ENCODE measurements around the gene VN1R5.

The VN1R5 gene

GRCh38 chr1:247247568-247247967 lies 8.3 kb upstream of the VN1R5 start:
- no peaks in the 10 kb centered on the region for H3K4me1 ChIP-seq (ENCODE audit: control insufficient read depth, insufficient read depth, low read length)
- H3K9me3 ChIP-seq (ENCODE audit: control insufficient read depth, insufficient read depth, low read depth, low read length) = no peaks in the 10 kb centered on the region
- H3K27ac ChIP-seq (ENCODE audit: extremely low read depth, low read depth, low read length) = no peak overlapping the region
- POLR2A ChIA-PET = no interaction called here
- TF ChIP-seq ZNF654 (tag by site-specific recombination; IDR thresholded peaks at IDR 0.05; ENCODE audit: low read depth) (no peak), ZNF664 (tag by site-specific recombination; IDR thresholded peaks at IDR 0.05) (no peak), ZNF610 (tag by site-specific recombination; IDR thresholded peaks at IDR 0.05; ENCODE audit: borderline replicate concordance) (no peak), REST (tag by site-specific recombination; IDR thresholded peaks at IDR 0.05) (no peak), YY2 (tag by site-specific recombination; IDR thresholded peaks at IDR 0.05) (no peak)
- no peaks in the 10 kb centered on the region for H3K36me3 ChIP-seq (ENCODE audit: control insufficient read depth in 2 of 2, insufficient read depth in 1 of 2, low read length in 2 of 2)
- no peak overlapping the region for H3K4me3 ChIP-seq (ENCODE audit: low read depth, low read length)
- CTCF ChIA-PET = interaction anchor here (0.6 kb wide), 1 partner anchor 52 kb away, joined by 4 read pairs; no protein-coding TSS in a partner anchor

GRCh38 chr1:247266053-247266452 lies 10.2 kb downstream of the VN1R5 start:
- Histone ChIP-seq H3K4me3 (ENCODE audit: low read depth, low read length) (no peak overlapping the region), H3K9me3 (ENCODE audit: control insufficient read depth, insufficient read depth, low read depth, low read length) (no peaks in the 10 kb centered on the region), H3K36me3 (ENCODE audit: control insufficient read depth in 2 of 2, insufficient read depth in 1 of 2, low read length in 2 of 2) (no peaks in the 10 kb centered on the region), H3K27ac (ENCODE audit: extremely low read depth, low read depth, low read length) (no peak overlapping the region), H3K4me1 (ENCODE audit: control insufficient read depth, insufficient read depth, low read length) (no peaks in the 10 kb centered on the region)
- ChIA-PET POLR2A (no interaction called here), CTCF (no interaction called here)
- no peak for TF ChIP-seq ZNF114 (tag by site-specific recombination; IDR thresholded peaks at IDR 0.05)
- TF ChIP-seq ZFP3 (tag by site-specific recombination; IDR thresholded peaks at IDR 0.05; ENCODE audit: low read depth) = no peak
- no peak for TF ChIP-seq ZNF510 (tag by site-specific recombination; IDR thresholded peaks at IDR 0.05; ENCODE audit: insufficient replicate concordance)
- TF ChIP-seq ZNF704 (tag by site-specific recombination; IDR thresholded peaks at IDR 0.05) = no peak
- TF ChIP-seq ZNF596 (tag by site-specific recombination; IDR thresholded peaks at IDR 0.05) = no peak
- TF ChIP-seq ZNF398 (tag by site-specific recombination; IDR thresholded peaks at IDR 0.05) = no peak
- no peak for TF ChIP-seq ATF2 (tag by site-specific recombination; IDR thresholded peaks at IDR 0.05; ENCODE audit: low read depth)
- no peak for TF ChIP-seq AEBP2 (tag by site-specific recombination; IDR thresholded peaks at IDR 0.05; ENCODE audit: borderline replicate concordance)
- TF ChIP-seq FEZF1 (tag by site-specific recombination; IDR thresholded peaks at IDR 0.05) = no peak
- TF ChIP-seq REST (tag by site-specific recombination; IDR thresholded peaks at IDR 0.05) = no peak
- TF ChIP-seq ZNF791 (tag by site-specific recombination; IDR thresholded peaks at IDR 0.05) = no peak
- no peak for TF ChIP-seq ZNF792 (tag by site-specific recombination; IDR thresholded peaks at IDR 0.05)
- TF ChIP-seq ZNF157 (tag by site-specific recombination; IDR thresholded peaks at IDR 0.05) = no peak
- no peak for TF ChIP-seq ZNF48 (tag by site-specific recombination; IDR thresholded peaks at IDR 0.05)
- TF ChIP-seq ZNF37A (tag by site-specific recombination; IDR thresholded peaks at IDR 0.05) = no peak
- TF ChIP-seq ZSCAN4 (tag by site-specific recombination; IDR thresholded peaks at IDR 0.05) = no peak
- no peak for TF ChIP-seq ZNF785 (tag by site-specific recombination; IDR thresholded peaks at IDR 0.05)

Data from HEK293 (cell line).